GM19025 (cell line): ENCODE results near the gene HGFAC.

ENCODE experiments used
- ATAC-seq: cut with Tn5 transposase; IDR thresholded peaks from one replicate; pipeline ENCODE4 v1.9.1; 2021; ENCODE audit warnings: mild to moderate bottlenecking, low read depth, moderate library complexity; ENCODE audit not compliant: unreplicated experiment

HGFAC gene

GRCh38 chr4:3471098-3471760 lies 29.5 kb downstream of the HGFAC start:
- ATAC-seq = no peak

- ATAC-seq = no peak
Observed at GRCh38 chr4:3471886-3472285, 30.1 kb downstream of the HGFAC start.

GRCh38 chr4:3472411-3473141 lies 30.8 kb downstream of the HGFAC start:
- ATAC-seq = no peak

GRCh38 chr4:3473181-3473950 lies 31.6 kb downstream of the HGFAC start:
- ATAC-seq = no peak

GRCh38 chr4:3473996-3474765 lies 32.4 kb downstream of the HGFAC start:
- no peak for ATAC-seq

GRCh38 chr4:3475041-3475712 lies 33.4 kb downstream of the HGFAC start:
- no peak for ATAC-seq

- no peak for ATAC-seq
Observed at GRCh38 chr4:3475713-3476260, 34.0 kb downstream of the HGFAC start.

- no peak for ATAC-seq
Observed at GRCh38 chr4:3476341-3476747, 34.6 kb downstream of the HGFAC start.

GRCh38 chr4:3476936-3477749 lies 35.4 kb downstream of the HGFAC start:
- no peak for ATAC-seq

GRCh38 chr4:3477750-3478430 lies 36.1 kb downstream of the HGFAC start:
- ATAC-seq = no peak

- no peak for ATAC-seq
Observed at GRCh38 chr4:3478446-3479357, 36.9 kb downstream of the HGFAC start.

- no peak for ATAC-seq
Observed at GRCh38 chr4:3479358-3480101, 37.8 kb downstream of the HGFAC start.

- ATAC-seq = no peak
Observed at GRCh38 chr4:3480528-3481112, 38.9 kb downstream of the HGFAC start.

GRCh38 chr4:3481113-3481531 lies 39.4 kb downstream of the HGFAC start:
- no peak for ATAC-seq

GRCh38 chr4:3481783-3482393 lies 40.1 kb downstream of the HGFAC start:
- no peak for ATAC-seq

- ATAC-seq = no peak
Observed at GRCh38 chr4:3482707-3483106, 40.9 kb downstream of the HGFAC start.
